ENCODE data around the gene HOXB4. TPM values are rescaled to one million over a fixed set of nuclear protein-coding genes. Genes with fewer than 3 reads are reported as not detected.

The HOXB4 gene
- total RNA-seq, 4 donors from 2014 or later: 0.67 to 1.2 (median 0.80) TPM

DNA sequence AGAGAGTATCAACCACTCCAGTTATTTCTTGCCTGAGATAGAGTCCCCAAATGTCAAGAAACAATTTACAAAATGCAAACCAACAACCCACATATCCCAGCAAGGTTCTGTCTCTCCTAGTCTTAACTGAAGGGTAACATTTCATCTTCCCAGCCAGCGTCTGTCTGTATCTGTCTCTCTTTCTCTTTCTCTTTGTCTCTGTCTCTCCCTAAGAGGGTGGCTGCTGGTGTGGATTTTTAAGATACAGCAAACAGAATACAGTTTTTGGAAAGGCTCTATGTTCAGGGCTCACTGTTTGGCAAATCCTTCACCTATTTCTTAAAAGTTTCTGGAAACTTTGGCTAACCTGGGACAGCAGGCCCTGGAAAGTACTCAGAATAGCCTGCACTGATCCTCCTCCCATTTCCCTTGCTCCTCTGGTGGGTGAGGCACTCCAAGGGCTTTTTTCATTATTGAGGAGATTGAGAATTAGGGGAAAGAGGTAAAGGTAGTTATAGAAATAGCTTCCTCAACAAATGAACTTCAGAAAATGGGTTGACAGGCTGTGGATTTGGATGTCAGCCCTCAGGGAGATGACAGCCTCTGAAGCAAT is 6.2 kb downstream of the HOXB4 start:
- H3K27ac ChIP-seq: peak overlapping the region in 2 of 3 donors; percentile 33 to 41
- TF ChIP-seq POLR2A (IDR thresholded peaks at IDR 0.05): no peak
- TF ChIP-seq, protein P1, sequence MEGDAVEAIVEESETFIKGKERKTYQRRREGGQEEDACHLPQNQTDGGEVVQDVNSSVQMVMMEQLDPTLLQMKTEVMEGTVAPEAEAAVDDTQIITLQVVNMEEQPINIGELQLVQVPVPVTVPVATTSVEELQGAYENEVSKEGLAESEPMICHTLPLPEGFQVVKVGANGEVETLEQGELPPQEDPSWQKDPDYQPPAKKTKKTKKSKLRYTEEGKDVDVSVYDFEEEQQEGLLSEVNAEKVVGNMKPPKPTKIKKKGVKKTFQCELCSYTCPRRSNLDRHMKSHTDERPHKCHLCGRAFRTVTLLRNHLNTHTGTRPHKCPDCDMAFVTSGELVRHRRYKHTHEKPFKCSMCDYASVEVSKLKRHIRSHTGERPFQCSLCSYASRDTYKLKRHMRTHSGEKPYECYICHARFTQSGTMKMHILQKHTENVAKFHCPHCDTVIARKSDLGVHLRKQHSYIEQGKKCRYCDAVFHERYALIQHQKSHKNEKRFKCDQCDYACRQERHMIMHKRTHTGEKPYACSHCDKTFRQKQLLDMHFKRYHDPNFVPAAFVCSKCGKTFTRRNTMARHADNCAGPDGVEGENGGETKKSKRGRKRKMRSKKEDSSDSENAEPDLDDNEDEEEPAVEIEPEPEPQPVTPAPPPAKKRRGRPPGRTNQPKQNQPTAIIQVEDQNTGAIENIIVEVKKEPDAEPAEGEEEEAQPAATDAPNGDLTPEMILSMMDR (IDR thresholded peaks at IDR 0.05): no peak
- H3K4me1 ChIP-seq: peaks cover 0 to 9% of the 10 kb centered on the region in 2 donors
- no peaks in the 10 kb centered on the region for H3K36me3 ChIP-seq
- no peak for DNase-seq
- H3K9me3 ChIP-seq: no peaks in the 10 kb centered on the region
- no peak overlapping the region for H3K4me3 ChIP-seq (replicated peaks in 1 of 3)
- H3K27me3 ChIP-seq: peaks cover 54% of the 10 kb centered on the region
- intact Hi-C loops (cut with DNase I): no loop called here
- WGBS, 2 donors: 50 to 63% methylated on average over 1 of the region's 1 CpG

- Histone ChIP-seq H3K4me1 (peaks cover 0 to 2% of the 10 kb centered on the region in 2 donors), H3K36me3 (no peaks in the 10 kb centered on the region), H3K9me3 (no peaks in the 10 kb centered on the region), H3K27me3 (peaks cover 48% of the 10 kb centered on the region), H3K27ac (peak overlapping the region in 2 of 3 donors; percentile 33 to 41), H3K4me3 (replicated peaks in 1 of 3) (no peak overlapping the region)
- intact Hi-C loops (cut with DNase I): no loop called here
- no peak for DNase-seq
- TF ChIP-seq, protein P1 (IDR thresholded peaks at IDR 0.05): no peak
- no peak for TF ChIP-seq POLR2A (IDR thresholded peaks at IDR 0.05)
- WGBS, 2 donors: 22 to 32% methylated on average over 26 of the region's 26 CpGs
Measured at GRCh38 chr17:48571024-48571818, 6.9 kb downstream of the HOXB4 start.

DNA sequence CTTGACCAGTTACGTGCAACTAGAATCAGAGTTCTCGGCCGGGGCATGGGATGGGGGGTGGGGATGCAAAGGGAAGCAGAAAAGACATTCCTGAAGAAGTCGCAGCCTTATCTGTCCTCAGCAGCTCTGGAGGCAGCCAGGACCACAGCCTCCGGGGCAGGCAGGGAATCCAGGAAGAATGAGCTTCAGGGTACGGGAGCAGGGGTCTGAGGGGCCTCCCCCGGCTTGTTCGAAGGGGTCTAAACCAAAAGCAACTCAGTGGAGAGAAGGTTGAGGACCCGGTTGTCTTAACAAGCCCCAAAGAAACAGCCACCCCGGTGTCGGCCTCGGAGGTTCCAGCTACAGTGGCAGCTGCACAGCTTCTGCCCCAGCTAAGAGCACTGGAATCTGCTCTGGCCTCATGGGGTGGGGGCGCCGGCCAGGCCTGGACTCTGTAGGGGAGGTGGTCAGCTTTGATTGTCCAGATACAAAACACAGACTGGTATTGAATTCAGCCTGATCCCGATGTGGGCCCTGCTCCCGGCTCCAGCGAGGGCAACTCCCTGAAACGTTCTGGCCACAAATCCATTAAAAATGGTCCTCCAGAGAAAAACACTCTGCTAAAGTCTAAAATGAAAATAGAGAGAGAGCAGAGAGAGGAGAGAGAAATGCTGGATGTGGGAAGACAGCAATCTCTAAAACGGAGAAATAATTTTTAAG is 7.7 kb downstream of the HOXB4 start:
- WGBS, 2 donors: 13 to 25% methylated on average over 19 of the region's 19 CpGs
- TF ChIP-seq POLR2A (IDR thresholded peaks at IDR 0.05): no peak
- TF ChIP-seq, protein P1 (IDR thresholded peaks at IDR 0.05): no peak
- H3K27ac ChIP-seq: peak overlapping the region in 2 of 3 donors; percentile 33 to 36
- no peaks in the 10 kb centered on the region for H3K36me3 ChIP-seq
- H3K9me3 ChIP-seq: no peaks in the 10 kb centered on the region
- no peak for DNase-seq
- no peaks in the 10 kb centered on the region for H3K4me1 ChIP-seq
- intact Hi-C loops (cut with DNase I): no loop called here
- no peak overlapping the region for H3K4me3 ChIP-seq (replicated peaks in 1 of 3)
- H3K27me3 ChIP-seq: peaks cover 41% of the 10 kb centered on the region

DNA sequence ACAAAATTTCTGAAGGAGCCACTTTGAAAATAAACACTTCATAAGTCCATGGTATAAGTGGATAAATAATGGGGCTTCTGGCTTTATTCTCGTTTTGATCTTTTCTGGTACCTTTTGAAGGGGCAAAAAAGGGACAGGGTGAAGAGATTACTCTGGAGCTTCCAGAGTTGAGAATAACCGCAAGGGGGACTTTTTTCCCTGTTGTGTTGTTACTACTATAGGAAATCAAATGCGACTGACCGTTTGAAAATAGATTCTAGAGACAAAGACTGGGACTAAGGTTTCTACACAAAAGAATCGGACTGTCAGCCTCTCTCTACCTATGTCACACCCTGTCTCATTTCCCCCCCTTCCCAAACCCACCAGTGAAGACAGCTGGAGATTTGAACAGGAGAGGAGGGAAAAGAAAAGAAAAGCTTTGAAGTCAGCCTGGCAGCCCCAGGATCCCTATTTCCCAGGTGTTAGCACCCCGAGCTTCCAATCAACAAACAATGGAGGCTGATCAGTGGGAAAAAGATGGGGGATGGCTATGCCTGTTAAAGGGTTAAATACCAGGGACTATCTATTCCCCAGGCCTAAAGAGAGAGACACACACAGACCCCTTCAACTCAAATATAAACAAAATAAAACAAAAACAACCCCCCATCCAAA is 8.4 kb downstream of the HOXB4 start:
- Histone ChIP-seq H3K9me3 (no peaks in the 10 kb centered on the region), H3K27me3 (peaks cover 41% of the 10 kb centered on the region), H3K4me3 (replicated peaks in 1 of 3) (no peak overlapping the region), H3K27ac (peak overlapping the region in 2 of 3 donors; percentile 33 to 36), H3K4me1 (no peaks in the 10 kb centered on the region), H3K36me3 (no peaks in the 10 kb centered on the region)
- DNase-seq: no peak
- intact Hi-C loops (cut with DNase I): no loop called here
- TF ChIP-seq, protein P1 (IDR thresholded peaks at IDR 0.05): no peak
- no peak for TF ChIP-seq POLR2A (IDR thresholded peaks at IDR 0.05)
- WGBS, 2 donors: 24 to 26% methylated on average over 6 of the region's 6 CpGs
